A549 (cell line): ENCODE results near the gene KIF16B. TPM values are rescaled to one million over a fixed set of nuclear protein-coding genes. Genes with fewer than 3 reads are reported as not detected.

ENCODE experiments used
- ATAC-seq, 2 experiments: fragments of 200-7000 bp in 1 of 2; fragments of >200 bp in 1 of 2; cut with Nextera tagmentation in 1 of 2; cut with Tn5 transposase in 1 of 2; 3 replicates each; pipeline versions ENCODE4 v1.8.0 to v1.9.1; 2018 to 2020; ENCODE audit warnings: mild to moderate bottlenecking in 1 of 2, moderate library complexity in 1 of 2
- CTCF ChIA-PET: fragments of 300-600 bp; sonication (Branson Sonifier 250); formaldehyde crosslinking; extraction: SDS; loops from one replicate; lab custom pipeline; 2021; ENCODE audit warnings: antibody characterized with exemption, inconsistent platforms; lab: Yijun Ruan, JAX
- POLR2A ChIA-PET: fragments of 350-600 bp; formaldehyde crosslinking; extraction: SDS; loops from one replicate; lab custom pipeline; 2021; ENCODE audit warnings: antibody characterized with exemption, inconsistent platforms; lab: Yijun Ruan, JAX
- DNase-seq, 2 experiments: peaks; one replicate each; pipeline versions ENCODE4 v3.0.0 to v3.0.0-alpha.2; 2011 to 2016; ENCODE audit warnings: low read depth in 1 of 2, low spot score in 1 of 2
- FAIRE-seq: peaks from 2 replicates; lab custom pipeline; 2011; peaks lifted over from hg19 to GRCh38; lab: Jason Lieb, UNC
- H3K27ac ChIP-seq, 2 experiments: fragments of >200 bp; sonication (Bioruptor Twin); formaldehyde crosslinking; 3 replicates each; pipeline ENCODE4 v1.5.1; 2016 to 2017
- H3K4me1 ChIP-seq: fragments of >200 bp; sonication (Bioruptor Twin); formaldehyde crosslinking; 3 replicates; pipeline ENCODE4 v1.6.1; 2016
- H3K4me2 ChIP-seq: fragments of >200 bp; sonication (Bioruptor Twin); formaldehyde crosslinking; 3 replicates; pipeline ENCODE4 v1.6.1; 2016
- H3K4me3 ChIP-seq: fragments of >200 bp; sonication (Bioruptor Twin); formaldehyde crosslinking; 3 replicates; pipeline ENCODE4 v1.5.1; 2016
- H3K9me3 ChIP-seq: fragments of >200 bp; sonication (Bioruptor Twin); formaldehyde crosslinking; 3 replicates; pipeline ENCODE4 v1.6.1; 2016
- BCL3 ChIP-seq: fragments of >200 bp; sonication (Bioruptor Twin); formaldehyde crosslinking; IDR thresholded peaks from 3 replicates; pipeline ENCODE4 v1.6.1; 2016
- CHD4 ChIP-seq: fragments of 200-600 bp; sonication (generic); IDR thresholded peaks from 2 replicates; pipeline ENCODE4 v1.6.1; 2016; ENCODE audit warnings: antibody characterized with exemption, mild to moderate bottlenecking, borderline replicate concordance
- EHF ChIP-seq: fragments of 250-450 bp; sonication (Bioruptor Pico); IDR thresholded peaks from 2 replicates; pipeline ENCODE4 v1.5.0; 2020; ENCODE audit warnings: mild to moderate bottlenecking
- ELK1 ChIP-seq: fragments of 150-350 bp; IDR thresholded peaks from 2 replicates; pipeline ENCODE4 v1.6.1; 2014; ENCODE audit warnings: low read depth, mild to moderate bottlenecking, low read length
- HDAC2 ChIP-seq: fragments of 200-600 bp; sonication (generic); IDR thresholded peaks from 2 replicates; pipeline ENCODE4 v1.6.1; 2016
- HES2 ChIP-seq: fragments of >200 bp; sonication (Bioruptor Twin); formaldehyde crosslinking; IDR thresholded peaks from 2 replicates; pipeline ENCODE4 v1.6.1; 2016
- HOXB5 ChIP-seq: fragments of 250-450 bp; sonication (Bioruptor Pico); IDR thresholded peaks from 2 replicates; pipeline ENCODE4 v1.5.0; 2020; ENCODE audit warnings: mild to moderate bottlenecking, moderate library complexity
- JUN ChIP-seq, 2 experiments: fragments of >200 bp; sonication (Bioruptor Twin); formaldehyde crosslinking; IDR thresholded peaks; 2 replicates in 1 of 2; 3 replicates in 1 of 2; pipeline ENCODE4 v1.6.1; 2016 to 2017
- KDM5A ChIP-seq: fragments of 200-600 bp; sonication (generic); IDR thresholded peaks from 2 replicates; pipeline ENCODE4 v1.6.1; 2016; ENCODE audit warnings: antibody characterized with exemption, mild to moderate bottlenecking
- MYC ChIP-seq: IDR thresholded peaks from 2 replicates; pipeline ENCODE4 v1.6.1; 2012; ENCODE audit warnings: mild to moderate bottlenecking, inconsistent platforms, low read length, improper control_type of control experiment, borderline replicate concordance
- NR3C1 ChIP-seq: fragments of >200 bp; sonication (Bioruptor Twin); formaldehyde crosslinking; IDR thresholded peaks from 3 replicates; pipeline ENCODE4 v1.6.1; 2017
- PBX3 ChIP-seq: IDR thresholded peaks from 2 replicates; pipeline ENCODE4 v1.6.1; 2012
- RARB ChIP-seq: fragments of 250-450 bp; sonication (Bioruptor Pico); IDR thresholded peaks from 2 replicates; pipeline ENCODE4 v1.8.0; 2021; ENCODE audit warnings: mild to moderate bottlenecking, moderate library complexity
- REST ChIP-seq: fragments of 200-600 bp; sonication (generic); IDR thresholded peaks from 2 replicates; pipeline ENCODE4 v1.6.1; 2016; ENCODE audit warnings: antibody characterized with exemption, mild to moderate bottlenecking, moderate library complexity
- RNF2 ChIP-seq: fragments of 200-600 bp; sonication (generic); IDR thresholded peaks from 2 replicates; pipeline ENCODE4 v1.6.1; 2016; ENCODE audit warnings: low read depth, mild to moderate bottlenecking, antibody characterized with exemption, moderate library complexity, borderline replicate concordance
- TFCP2L1 ChIP-seq: fragments of 250-450 bp; sonication (Bioruptor Pico); IDR thresholded peaks from 2 replicates; pipeline ENCODE4 v1.5.0; 2021; ENCODE audit warnings: mild to moderate bottlenecking
- ZC3H11A ChIP-seq: fragments of 450-650 bp; IDR thresholded peaks from 2 replicates; pipeline ENCODE4 v1.6.1; 2014; ENCODE audit warnings: antibody characterized with exemption, mild to moderate bottlenecking
- ZNF302 ChIP-seq: fragments of 250-450 bp; sonication (Bioruptor Pico); IDR thresholded peaks from 2 replicates; pipeline ENCODE4 v1.9.0; 2021; ENCODE audit warnings: inconsistent platforms, mild to moderate bottlenecking, moderate library complexity
- WGBS: methylation state at CpG from one replicate; pipeline ENCODE4 v1.1.6; 2017; ENCODE audit errors: missing lambda C conversion rate; 5-methylcytosine and 5-hydroxymethylcytosine counted together
- polyA plus RNA-seq, 4 experiments: library from polyadenylated mRNA; depleted of rRNA in 3 of 4; stranded (reverse); fragments of >200 nt; fragmentation: RNase III in 1 of 4; extraction: RNeasy Plus Mini Kit Qiagen cat#74134 plus additional on column Dnase treatment in 1 of 4; gene quantifications; 2 replicates in 3 of 4; 3 replicates in 1 of 4; pipeline ENCODE4 v1.2.3, GENCODE V29; 2011 to 2017

Gene KIF16B
- polyA plus RNA-seq, 2 of the 4 experiments (the other 2 are of a cell fraction): 14.1 to 23.3 TPM

GRCh38 chr20:16363506-16364319, 209.5 kb downstream of the KIF16B start:
- Histone ChIP-seq H3K4me3 (no peak overlapping the region), H3K4me1 (peaks cover 8% of the 10 kb centered on the region), H3K4me2 (no peak overlapping the region), H3K27ac (no peak overlapping the region), H3K9me3 (no peaks in the 10 kb centered on the region)
- 61% methylated on average over 5 of the region's 5 CpGs for WGBS
- no peak for ATAC-seq
- TF ChIP-seq RARB (CRISPR knock-in tag) (no peak), CHD4 (no peak)
- FAIRE-seq: peak; percentile 59
- POLR2A ChIA-PET: no interaction called here
- CTCF ChIA-PET: no interaction called here
- no peak for DNase-seq

- WGBS: 85% methylated on average over 1 of the region's 1 CpG
- no peak for DNase-seq
- no peak for TF ChIP-seq ELK1
- TF ChIP-seq NR3C1: no peak
- no peak for TF ChIP-seq PBX3
- no peak for TF ChIP-seq TFCP2L1 (CRISPR knock-in tag)
- TF ChIP-seq HES2: no peak
- no peak for TF ChIP-seq MYC
- no peak for TF ChIP-seq BCL3
- TF ChIP-seq RNF2: no peak
- no peak for TF ChIP-seq HDAC2
- TF ChIP-seq HOXB5 (CRISPR knock-in tag): no peak
- TF ChIP-seq KDM5A: no peak
- TF ChIP-seq ZNF302 (CRISPR knock-in tag): no peak
- no peak for TF ChIP-seq REST
- TF ChIP-seq EHF (CRISPR knock-in tag): no peak
- no peak for TF ChIP-seq ZC3H11A
- no peak for TF ChIP-seq JUN (IDR thresholded peaks at IDR 0.05)
- no peak overlapping the region for H3K4me3 ChIP-seq
- CTCF ChIA-PET: no interaction called here
- no peak overlapping the region for H3K4me2 ChIP-seq
- no peak for ATAC-seq
- H3K4me1 ChIP-seq: no peaks in the 10 kb centered on the region
- H3K9me3 ChIP-seq: no peaks in the 10 kb centered on the region
- POLR2A ChIA-PET: no interaction called here
- no peak for FAIRE-seq
- H3K27ac ChIP-seq: no peak overlapping the region
Measured at GRCh38 chr20:16362642-16363041, 210.6 kb downstream of the KIF16B start.
